ENCODE results near the gene ZFHX2. TPM values are rescaled to one million over a fixed set of nuclear protein-coding genes. Genes with fewer than 3 reads are reported as not detected.

Gene ZFHX2
- total and polyA plus RNA-seq, 2 of the 4 experiments (the other 2 are of a cell fraction) = 0.18 to 0.53 TPM

GRCh38 chr14:23550131-23550811, 1.3 kb downstream of the ZFHX2 start:
- Histone ChIP-seq H3K79me1 (ENCODE audit: low read depth in 1 of 2, low read length in 2 of 2) (no peaks in the 10 kb centered on the region), H4K5ac (ENCODE audit: low read depth, low read length) (peak overlapping the region; percentile 26; the same call in 1 of the 2 replicates), H3K4me2 (ENCODE audit: low read depth, low read length) (peak overlapping the region; percentile 87), H3K18ac (ENCODE audit: low read depth, low read length) (no peak overlapping the region), H2BK5ac (ENCODE audit: low read depth, low read length, poor library complexity, severe bottlenecking) (no peak overlapping the region), H3K9me3 (ENCODE audit: control insufficient read depth, insufficient read depth, low read length) (no peaks in the 10 kb centered on the region), H3K9ac (ENCODE audit: low read depth, low read length) (0 out of 2 replicates have a peak overlapping the region, but pooled peaks have one; percentile 25), H3K4ac (ENCODE audit: low read depth, low read length) (0 out of 2 replicates have a peak overlapping the region, but pooled peaks have one; percentile 22), H4K20me1 (ENCODE audit: insufficient read depth, low read length) (no peaks in the 10 kb centered on the region), H2AFZ (replicated peaks; ENCODE audit: low read length, poor library complexity) (peak overlapping the region; percentile 88), H3K36me3 (ENCODE audit: control insufficient read depth, insufficient read depth, low read length) (no peaks in the 10 kb centered on the region), H2BK20ac (ENCODE audit: low read depth, low read length) (no peak overlapping the region), H3K27ac (ENCODE audit: insufficient read depth, low read length) (no peak overlapping the region), H2BK120ac (ENCODE audit: low read depth, low read length) (no peak overlapping the region), H2BK15ac (ENCODE audit: low read depth, low read length) (no peak overlapping the region), H3K56ac (ENCODE audit: extremely low read depth, insufficient read depth, low read length) (no peak overlapping the region), H3K9me1 (ENCODE audit: insufficient read depth, low read length) (peaks cover 10% of the 10 kb centered on the region), H4K91ac (ENCODE audit: insufficient read depth, low read depth, low read length) (no peak overlapping the region; the same call in 1 of the 2 replicates), H2AK5ac (ENCODE audit: low read depth, low read length) (0 out of 2 replicates have a peak overlapping the region, but pooled peaks have one; percentile 27), H3K23ac (ENCODE audit: low read depth, low read length) (no peak overlapping the region), H3K4me3 (ENCODE audit: insufficient read depth, low read depth, low read length) (peak overlapping the region; percentile 64), H3K4me1 (ENCODE audit: control insufficient read depth, insufficient read depth, low read length) (peaks cover 9% of the 10 kb centered on the region), H2AK9ac (replicated peaks; ENCODE audit: low read depth, low read length, poor library complexity) (peak overlapping the region; percentile 31), H3K27me3 (ENCODE audit: control insufficient read depth, insufficient read depth, low read length) (no peaks in the 10 kb centered on the region; the same call in 1 of the 2 replicates), H4K8ac (ENCODE audit: low read depth in 2 of 2, low read length in 2 of 2) (peak overlapping the region in 1 of 2 experiments; percentile 59; a peak in 1 of 4 replicates), H3K14ac (replicated peaks; ENCODE audit: low read depth, low read length) (no peak overlapping the region)
- BruUV-seq (replicated peaks) = no TSS peak
- intact Hi-C loops (cut with micrococcal nuclease) (no loop called here), in situ Hi-C loops (cut with MboI; ENCODE audit: low sequenced_read_pairs) (loop anchor here (10.0 kb wide), 1 partner anchor 225 kb away; the partner anchor contains the start of gene PABPN1), dilution Hi-C loops (cut with HindIII; ENCODE audit: low sequenced_read_pairs, unreplicated experiment) (no loop called here)
- no peak for DNase-seq
- ChIA-PET CTCF (interaction anchor here (0.7 to 1.2 kb wide), 2 partner anchors 68 to 72 kb away, joined by 3 to 4 read pairs; no protein-coding TSS in a partner anchor), POLR2A (ENCODE audit: unreplicated experiment) (no interaction called here)
- no peak for ATAC-seq (ENCODE audit: low read depth)
- 30% methylated on average over 2 of the region's 12 CpGs; no CpG with 5 or more reads in 1 of the 2 experiments for WGBS, 2 experiments (ENCODE audit: extremely low coverage in 2 of 2, insufficient read length in 1 of 2)
- no peak for TF ChIP-seq POLR2A (IDR thresholded peaks at IDR 0.05; ENCODE audit: low read depth, low read length)
- TF ChIP-seq, protein P1, sequence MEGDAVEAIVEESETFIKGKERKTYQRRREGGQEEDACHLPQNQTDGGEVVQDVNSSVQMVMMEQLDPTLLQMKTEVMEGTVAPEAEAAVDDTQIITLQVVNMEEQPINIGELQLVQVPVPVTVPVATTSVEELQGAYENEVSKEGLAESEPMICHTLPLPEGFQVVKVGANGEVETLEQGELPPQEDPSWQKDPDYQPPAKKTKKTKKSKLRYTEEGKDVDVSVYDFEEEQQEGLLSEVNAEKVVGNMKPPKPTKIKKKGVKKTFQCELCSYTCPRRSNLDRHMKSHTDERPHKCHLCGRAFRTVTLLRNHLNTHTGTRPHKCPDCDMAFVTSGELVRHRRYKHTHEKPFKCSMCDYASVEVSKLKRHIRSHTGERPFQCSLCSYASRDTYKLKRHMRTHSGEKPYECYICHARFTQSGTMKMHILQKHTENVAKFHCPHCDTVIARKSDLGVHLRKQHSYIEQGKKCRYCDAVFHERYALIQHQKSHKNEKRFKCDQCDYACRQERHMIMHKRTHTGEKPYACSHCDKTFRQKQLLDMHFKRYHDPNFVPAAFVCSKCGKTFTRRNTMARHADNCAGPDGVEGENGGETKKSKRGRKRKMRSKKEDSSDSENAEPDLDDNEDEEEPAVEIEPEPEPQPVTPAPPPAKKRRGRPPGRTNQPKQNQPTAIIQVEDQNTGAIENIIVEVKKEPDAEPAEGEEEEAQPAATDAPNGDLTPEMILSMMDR (conservative IDR thresholded peaks at IDR 0.05; ENCODE audit: low read depth, low read length) = no peak
- no peak for TF ChIP-seq MAZ (IDR thresholded peaks at IDR 0.05; ENCODE audit: borderline replicate concordance, low read depth, low read length)
- TF ChIP-seq USF2 (IDR thresholded peaks at IDR 0.05; ENCODE audit: low read depth, low read length) = no peak
- no peak for TF ChIP-seq RFX5 (IDR thresholded peaks at IDR 0.05; ENCODE audit: low read depth, low read length)
- TF ChIP-seq RCOR1 (IDR thresholded peaks at IDR 0.05; ENCODE audit: insufficient replicate concordance, low read length) = no peak
- TF ChIP-seq RAD21 (IDR thresholded peaks at IDR 0.05; ENCODE audit: low read length) = no peak
- no peak for TF ChIP-seq MAFK (IDR thresholded peaks at IDR 0.05; ENCODE audit: low read depth, low read length)
- no peak for TF ChIP-seq ELK1 (IDR thresholded peaks at IDR 0.05; ENCODE audit: borderline replicate concordance, low read depth, low read length)
- no peak for TF ChIP-seq FOS (IDR thresholded peaks at IDR 0.05; ENCODE audit: low read depth, low read length)
- no peak for TF ChIP-seq SMC3 (IDR thresholded peaks at IDR 0.05; ENCODE audit: low read depth, low read length)
- TF ChIP-seq CHD1 (IDR thresholded peaks at IDR 0.05; ENCODE audit: low read depth, low read length) = no peak
- no peak for TF ChIP-seq NFE2L2 (IDR thresholded peaks at IDR 0.05; ENCODE audit: low read depth, low read length)
- no peak for TF ChIP-seq CEBPB (IDR thresholded peaks at IDR 0.05; ENCODE audit: low read depth, low read length)
- no peak for TF ChIP-seq BHLHE40 (IDR thresholded peaks at IDR 0.05; ENCODE audit: low read depth, low read length)
